GM12874 (cell line): ENCODE measurements around the gene ZNF764.

ENCODE experiments used
- TF ChIP-seq, protein P1 (sequence below): IDR thresholded peaks from 2 replicates; pipeline ENCODE4 v1.5.1; 2011; ENCODE audit warnings: low read depth, mild to moderate bottlenecking, control low read depth, low read length, moderate library complexity; ENCODE audit not compliant: insufficient read depth

Gene ZNF764

GRCh38 chr16:30525844-30526136 is 32.4 kb downstream of the ZNF764 start:
- TF ChIP-seq, protein P1, sequence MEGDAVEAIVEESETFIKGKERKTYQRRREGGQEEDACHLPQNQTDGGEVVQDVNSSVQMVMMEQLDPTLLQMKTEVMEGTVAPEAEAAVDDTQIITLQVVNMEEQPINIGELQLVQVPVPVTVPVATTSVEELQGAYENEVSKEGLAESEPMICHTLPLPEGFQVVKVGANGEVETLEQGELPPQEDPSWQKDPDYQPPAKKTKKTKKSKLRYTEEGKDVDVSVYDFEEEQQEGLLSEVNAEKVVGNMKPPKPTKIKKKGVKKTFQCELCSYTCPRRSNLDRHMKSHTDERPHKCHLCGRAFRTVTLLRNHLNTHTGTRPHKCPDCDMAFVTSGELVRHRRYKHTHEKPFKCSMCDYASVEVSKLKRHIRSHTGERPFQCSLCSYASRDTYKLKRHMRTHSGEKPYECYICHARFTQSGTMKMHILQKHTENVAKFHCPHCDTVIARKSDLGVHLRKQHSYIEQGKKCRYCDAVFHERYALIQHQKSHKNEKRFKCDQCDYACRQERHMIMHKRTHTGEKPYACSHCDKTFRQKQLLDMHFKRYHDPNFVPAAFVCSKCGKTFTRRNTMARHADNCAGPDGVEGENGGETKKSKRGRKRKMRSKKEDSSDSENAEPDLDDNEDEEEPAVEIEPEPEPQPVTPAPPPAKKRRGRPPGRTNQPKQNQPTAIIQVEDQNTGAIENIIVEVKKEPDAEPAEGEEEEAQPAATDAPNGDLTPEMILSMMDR = no peak

GRCh38 chr16:30524575-30525568 is 33.3 kb downstream of the ZNF764 start:
- TF ChIP-seq, protein P1 = no peak

DNA sequence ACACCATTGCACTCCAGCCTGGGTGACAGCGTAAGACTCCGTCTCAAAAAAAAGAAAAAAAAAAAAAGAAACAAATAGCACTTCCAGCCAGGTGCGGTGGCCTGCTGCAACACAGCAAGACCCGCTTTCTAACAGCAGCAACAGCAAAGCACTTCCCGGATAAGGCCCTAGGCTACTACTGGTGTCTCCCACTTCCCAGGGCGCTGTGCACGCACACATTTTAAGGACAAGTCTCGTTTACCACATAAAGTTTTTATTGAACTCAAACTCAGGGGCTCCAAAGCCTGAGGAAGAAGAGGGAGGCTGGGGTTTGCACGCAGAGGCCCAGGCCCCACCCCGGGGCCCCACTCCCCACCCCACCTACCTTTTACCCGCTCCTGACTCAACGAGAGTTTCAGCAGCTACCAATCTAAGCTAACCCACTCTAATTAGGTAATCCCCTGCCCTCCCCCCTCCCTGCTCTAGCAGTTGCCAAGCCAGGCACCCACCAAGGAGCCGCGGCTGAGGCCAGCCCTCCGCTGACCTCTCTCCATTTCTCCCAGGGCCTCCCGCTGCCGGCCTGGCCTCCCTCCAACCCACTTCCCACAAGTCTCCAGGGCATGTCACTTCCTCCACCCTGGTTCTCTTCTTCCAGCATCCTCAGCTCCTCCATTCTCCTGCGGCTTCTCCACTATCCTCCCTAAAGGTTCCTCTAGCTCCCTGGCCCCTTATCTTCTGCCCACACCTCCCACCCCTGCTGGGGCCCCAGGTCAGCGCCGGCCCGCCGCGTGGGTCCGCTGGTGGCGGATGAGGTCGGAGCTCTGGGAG is 34.2 kb downstream of the ZNF764 start:
- TF ChIP-seq, protein P1 = no peak

- TF ChIP-seq, protein P1 = no peak
These were observed 36.1 kb downstream of the ZNF764 start for GRCh38 chr16:30521873-30522641.

DNA sequence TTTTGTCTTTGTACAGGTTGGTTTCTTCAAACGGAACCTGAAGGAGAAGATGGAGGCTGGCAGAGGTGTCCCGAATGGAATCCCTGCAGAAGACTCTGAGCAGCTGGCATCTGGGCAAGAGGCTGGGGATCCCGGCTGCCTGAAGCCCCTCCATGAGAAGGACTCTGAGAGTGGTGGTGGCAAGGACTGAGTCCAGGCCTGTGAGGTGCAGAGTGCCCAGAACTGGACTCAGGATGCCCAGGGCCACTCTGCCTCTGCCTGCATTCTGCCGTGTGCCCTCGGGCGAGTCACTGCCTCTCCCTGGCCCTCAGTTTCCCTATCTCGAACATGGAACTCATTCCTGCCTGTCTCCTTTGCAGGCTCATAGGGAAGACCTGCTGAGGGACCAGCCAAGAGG is 36.7 kb downstream of the ZNF764 start:
- TF ChIP-seq, protein P1 = no peak

DNA sequence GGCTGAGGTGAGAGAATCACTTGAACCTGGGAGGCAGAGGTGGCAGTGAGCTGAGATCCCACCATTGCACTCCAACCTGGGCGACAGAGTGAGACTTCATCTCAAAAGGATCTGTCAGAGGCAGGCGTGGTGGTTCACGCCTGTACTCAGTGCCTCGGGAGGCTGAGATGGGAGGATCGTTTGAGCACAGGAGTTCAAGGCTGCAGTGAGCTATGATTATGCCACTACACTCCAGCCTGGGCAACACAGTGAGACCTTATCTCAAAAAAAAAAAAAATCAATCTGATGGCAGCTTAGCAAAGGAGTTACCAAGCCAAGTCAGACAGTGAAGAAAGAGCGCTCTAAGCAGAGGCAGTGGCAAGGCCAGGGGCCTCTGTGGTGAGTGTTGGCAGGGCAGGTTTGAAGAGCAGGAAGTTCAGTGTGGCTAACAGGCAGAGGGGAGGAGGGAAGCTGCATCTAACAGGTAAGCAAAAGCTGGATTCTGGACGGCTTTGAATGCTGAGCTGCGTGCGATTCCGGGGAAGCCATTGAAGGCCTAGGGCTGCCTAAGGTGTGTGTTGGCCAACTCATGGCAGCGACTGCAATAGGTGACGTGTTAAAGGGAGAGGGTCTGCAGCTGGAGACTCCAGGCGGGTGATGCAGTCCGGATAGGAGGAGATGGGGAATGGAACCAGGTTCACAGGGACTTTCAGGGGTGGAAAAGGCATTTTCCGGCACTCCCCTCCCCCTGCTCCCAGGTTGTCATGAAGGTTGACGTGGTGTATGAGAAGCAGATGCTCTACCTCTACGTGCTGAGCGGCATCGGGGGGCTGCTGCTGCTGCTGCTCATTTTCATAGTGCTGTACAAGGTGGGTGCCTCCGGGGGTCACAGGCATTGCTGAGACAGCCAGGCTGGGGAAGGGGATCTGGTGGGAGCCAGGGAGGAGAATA is 38.8 kb downstream of the ZNF764 start:
- TF ChIP-seq, protein P1 = no peak
